Central memory CD8-positive, alpha-beta T cell (primary cell): Measurements from ENCODE around the gene CEP70.
"Not testable (repeated sequence)": the region's sequence is repeated elsewhere in the genome, so short reads cannot be mapped to it uniquely, and the experiment has no call there.

Experiments
- ATAC-seq: fragments of 150-1000 bp; cut with Tn5 transposase; replicated peaks from 2 replicates; pipeline ENCODE4 v1.10.0; 2022; ENCODE audit warnings: mild to moderate bottlenecking, moderate FRiP score, moderate number of reproducible peaks; ENCODE audit not compliant: poor library complexity, severe bottlenecking; ENCODE audit errors: extremely low read depth
- DNase-seq, 2 donors: peaks; one replicate each; pipeline ENCODE4 v3.0.0; 2021; ENCODE audit warnings: low spot score in 2 of 2
- H3K27ac Mint-ChIP-seq: one replicate; pipeline ENCODE4 v1.8.0; 2022; ENCODE audit warnings: low read depth, mild to moderate bottlenecking, moderate library complexity, mixed read lengths
- H3K27me3 Mint-ChIP-seq: one replicate; pipeline ENCODE4 v1.8.0; 2022; ENCODE audit warnings: mixed read lengths
- H3K36me3 Mint-ChIP-seq: one replicate; pipeline ENCODE4 v1.8.0; 2022; ENCODE audit warnings: mild to moderate bottlenecking, moderate library complexity, mixed read lengths; ENCODE audit not compliant: insufficient read depth
- H3K4me1 Mint-ChIP-seq: one replicate; pipeline ENCODE4 v1.8.0; 2022; ENCODE audit warnings: mixed read lengths
- H3K4me3 Mint-ChIP-seq: one replicate; pipeline ENCODE4 v1.8.0; 2022; ENCODE audit warnings: mild to moderate bottlenecking, moderate library complexity, mixed read lengths
- H3K9me3 Mint-ChIP-seq: one replicate; pipeline ENCODE4 v1.8.0; 2022; ENCODE audit warnings: mixed read lengths

The CEP70 gene

DNA sequence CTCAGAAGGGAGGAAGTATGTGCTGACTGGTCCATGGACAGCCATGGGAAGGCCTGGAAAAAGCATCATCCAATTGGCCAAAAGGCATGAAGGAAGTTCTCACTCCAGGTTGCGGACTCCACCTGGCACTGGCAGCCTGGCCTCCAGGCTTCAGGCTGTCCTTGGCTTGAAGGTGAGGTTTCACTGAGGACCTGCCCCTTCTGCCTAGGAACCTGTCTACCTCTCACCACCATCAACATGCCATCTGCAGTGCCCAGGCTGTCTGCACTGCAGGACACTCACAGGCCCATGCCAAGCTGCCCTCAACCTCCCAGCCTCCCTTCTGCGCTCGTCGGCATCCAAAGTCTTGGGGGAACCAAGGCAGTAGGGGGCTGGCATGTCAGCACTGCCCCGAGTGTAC is 51.1 kb downstream of the CEP70 start:
- DNase-seq, result no peak
- Mint-ChIP-seq H3K4me1 (no peaks in the 10 kb centered on the region), H3K27ac (no peak overlapping the region), H3K27me3 (no peaks in the 10 kb centered on the region), H3K36me3 (peaks cover 7% of the 10 kb centered on the region), H3K4me3 (no peak overlapping the region), H3K9me3 (peaks cover 21% of the 10 kb centered on the region)
- no peak for ATAC-seq

GRCh38 chr3:138539352-138539751 is 54.7 kb downstream of the CEP70 start:
- DNase-seq, result no peak

GRCh38 chr3:138521445-138521844 is 72.6 kb downstream of the CEP70 start:
- not testable (repeated sequence) for ATAC-seq, H3K4me1 Mint-ChIP-seq, H3K27ac Mint-ChIP-seq, DNase-seq, H3K27me3 Mint-ChIP-seq, H3K36me3 Mint-ChIP-seq, H3K4me3 Mint-ChIP-seq, H3K9me3 Mint-ChIP-seq

More at GRCh38 chr3:138539352-138539751, 54.7 kb downstream of the CEP70 start:
- Mint-ChIP-seq H3K36me3 (peaks cover 2% of the 10 kb centered on the region), H3K9me3 (peaks cover 7% of the 10 kb centered on the region), H3K27me3 (no peaks in the 10 kb centered on the region), H3K27ac (no peak overlapping the region), H3K4me3 (no peak overlapping the region), H3K4me1 (no peaks in the 10 kb centered on the region)
- no peak for ATAC-seq

- no peaks in the 10 kb centered on the region for H3K27me3 Mint-ChIP-seq
- H3K4me1 Mint-ChIP-seq, result no peaks in the 10 kb centered on the region
- H3K4me3 Mint-ChIP-seq, result no peak overlapping the region
- no peak overlapping the region for H3K27ac Mint-ChIP-seq
- DNase-seq, result no peak
- ATAC-seq, result no peak
- H3K9me3 Mint-ChIP-seq, result no peaks in the 10 kb centered on the region
- H3K36me3 Mint-ChIP-seq, result peaks cover 2% of the 10 kb centered on the region
Observed at GRCh38 chr3:138513090-138513843, 80.8 kb downstream of the CEP70 start.

DNA sequence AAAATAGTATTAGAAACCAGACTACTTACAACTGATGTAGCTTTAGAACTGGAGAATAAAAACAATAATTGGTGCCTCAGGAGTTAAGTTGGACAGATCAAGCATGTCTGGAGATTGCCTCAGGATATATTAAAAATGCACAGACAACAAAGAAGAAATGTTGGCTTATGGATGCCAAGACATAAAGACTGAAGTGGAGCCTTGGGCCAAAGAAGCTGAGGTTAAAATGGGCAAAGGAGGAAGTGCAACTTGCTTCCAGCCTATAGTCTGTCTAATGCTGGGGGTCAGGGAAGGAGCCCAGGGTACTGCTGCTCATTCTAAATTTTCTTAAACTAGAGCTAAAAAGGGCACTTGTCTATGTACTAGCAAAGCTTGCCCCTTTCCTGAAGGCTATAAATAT is 82.1 kb downstream of the CEP70 start:
- H3K9me3 Mint-ChIP-seq, result no peaks in the 10 kb centered on the region
- H3K36me3 Mint-ChIP-seq, result peaks cover 4% of the 10 kb centered on the region
- ATAC-seq (no peak), DNase-seq (no peak)
- H3K27me3 Mint-ChIP-seq, result no peaks in the 10 kb centered on the region
- H3K4me1 Mint-ChIP-seq, result no peaks in the 10 kb centered on the region
- no peak overlapping the region for H3K27ac Mint-ChIP-seq
- H3K4me3 Mint-ChIP-seq, result no peak overlapping the region

DNA sequence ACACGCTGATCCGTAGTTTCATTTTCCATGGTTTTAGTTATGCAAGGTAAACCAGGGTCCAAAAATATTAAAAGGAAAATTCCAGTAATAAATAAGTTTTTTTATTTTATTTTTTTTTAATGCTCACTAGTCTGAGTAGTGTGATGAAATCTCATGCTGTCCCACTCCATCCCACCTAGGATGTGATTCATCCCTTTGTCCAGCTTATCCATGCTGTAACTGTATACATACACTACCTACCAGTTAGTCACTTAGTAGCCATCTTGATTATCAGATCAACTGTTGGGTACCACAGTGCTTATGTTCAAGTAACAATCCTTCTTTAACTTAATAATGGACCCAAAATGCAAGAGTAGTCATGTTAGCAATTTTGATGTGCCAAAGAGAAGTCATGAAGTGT is 84.5 kb downstream of the CEP70 start:
- H3K27ac Mint-ChIP-seq, result no peak overlapping the region
- no peaks in the 10 kb centered on the region for H3K4me1 Mint-ChIP-seq
- peaks cover 4% of the 10 kb centered on the region for H3K36me3 Mint-ChIP-seq
- no peaks in the 10 kb centered on the region for H3K27me3 Mint-ChIP-seq
- ATAC-seq (no peak), DNase-seq (no peak)
- no peaks in the 10 kb centered on the region for H3K9me3 Mint-ChIP-seq
- no peak overlapping the region for H3K4me3 Mint-ChIP-seq

- Mint-ChIP-seq H3K4me3 (no peak overlapping the region), H3K27me3 (no peaks in the 10 kb centered on the region), H3K27ac (no peak overlapping the region), H3K4me1 (no peaks in the 10 kb centered on the region), H3K9me3 (no peaks in the 10 kb centered on the region), H3K36me3 (peaks cover 4% of the 10 kb centered on the region)
- DNase-seq (no peak), ATAC-seq (no peak)
Observed at GRCh38 chr3:138507524-138507923, 86.5 kb downstream of the CEP70 start.

GRCh38 chr3:138498991-138499390 is 95.1 kb downstream of the CEP70 start:
- Mint-ChIP-seq H3K27ac (no peak overlapping the region), H3K9me3 (no peaks in the 10 kb centered on the region), H3K4me1 (no peaks in the 10 kb centered on the region), H3K27me3 (no peaks in the 10 kb centered on the region), H3K4me3 (no peak overlapping the region), H3K36me3 (peaks cover 2% of the 10 kb centered on the region)
- DNase-seq (no peak), ATAC-seq (no peak)

DNA sequence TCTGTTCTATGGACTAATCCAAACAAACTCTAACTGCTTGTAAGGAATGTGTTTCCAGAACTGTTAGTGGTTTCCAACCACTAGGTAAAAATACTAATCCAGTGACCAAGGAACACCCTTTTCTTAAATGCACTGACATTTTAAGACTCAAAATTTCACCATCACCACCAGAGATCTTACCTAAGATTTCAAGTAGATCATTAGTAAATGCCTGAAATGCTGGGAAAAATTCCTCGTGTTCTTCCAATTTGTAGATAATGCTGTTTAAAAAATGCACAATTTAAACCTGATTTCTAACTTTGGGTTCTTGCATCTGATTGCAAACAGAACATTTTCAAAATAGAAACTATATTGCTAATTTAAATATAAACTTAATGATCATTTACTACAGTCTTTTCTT is 96.2 kb downstream of the CEP70 start:
- Mint-ChIP-seq H3K4me3 (no peak overlapping the region), H3K27ac (no peak overlapping the region)
- ATAC-seq, result no peak

DNA sequence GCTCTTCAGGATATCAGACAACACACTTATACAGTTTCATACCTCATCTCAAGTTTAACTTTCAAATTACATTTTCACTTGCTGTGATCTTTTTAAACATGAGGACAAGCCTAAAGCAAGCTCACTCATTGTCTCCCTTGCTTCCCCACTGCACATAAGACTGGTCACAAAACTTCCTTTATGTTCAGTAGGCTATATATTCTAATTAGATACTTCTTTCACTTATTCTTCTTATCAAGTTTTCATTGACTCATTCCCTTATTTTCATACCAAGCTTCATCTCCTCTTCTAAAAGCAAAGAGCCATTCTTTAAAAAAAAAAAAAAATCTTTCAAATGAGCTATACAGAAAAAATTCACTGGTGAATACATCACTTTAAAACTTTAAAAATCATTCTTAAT is 97.0 kb downstream of the CEP70 start:
- DNase-seq, result no peak
- no peak for ATAC-seq
- H3K9me3 Mint-ChIP-seq, result peaks cover 2% of the 10 kb centered on the region
- no peak overlapping the region for H3K4me3 Mint-ChIP-seq
- no peaks in the 10 kb centered on the region for H3K27me3 Mint-ChIP-seq
- peaks cover 2% of the 10 kb centered on the region for H3K36me3 Mint-ChIP-seq
- no peak overlapping the region for H3K27ac Mint-ChIP-seq
- no peaks in the 10 kb centered on the region for H3K4me1 Mint-ChIP-seq

More for the DNA sequence above, 96.2 kb downstream of the CEP70 start:
- no peaks in the 10 kb centered on the region for H3K4me1 Mint-ChIP-seq
- DNase-seq, result no peak
- H3K36me3 Mint-ChIP-seq, result peaks cover 2% of the 10 kb centered on the region
- H3K27me3 Mint-ChIP-seq, result no peaks in the 10 kb centered on the region
- no peaks in the 10 kb centered on the region for H3K9me3 Mint-ChIP-seq

- peaks cover 6% of the 10 kb centered on the region for H3K9me3 Mint-ChIP-seq
- DNase-seq (no peak), ATAC-seq (no peak)
- no peaks in the 10 kb centered on the region for H3K27me3 Mint-ChIP-seq
- H3K4me3 Mint-ChIP-seq, result no peak overlapping the region
- H3K4me1 Mint-ChIP-seq, result no peaks in the 10 kb centered on the region
- no peak overlapping the region for H3K27ac Mint-ChIP-seq
- H3K36me3 Mint-ChIP-seq, result peaks cover 2% of the 10 kb centered on the region
Observed at GRCh38 chr3:138496436-138496835, 97.6 kb downstream of the CEP70 start.

GRCh38 chr3:138495638-138496037 is 98.4 kb downstream of the CEP70 start:
- H3K9me3 Mint-ChIP-seq, H3K36me3 Mint-ChIP-seq: not testable (repeated sequence)

DNA sequence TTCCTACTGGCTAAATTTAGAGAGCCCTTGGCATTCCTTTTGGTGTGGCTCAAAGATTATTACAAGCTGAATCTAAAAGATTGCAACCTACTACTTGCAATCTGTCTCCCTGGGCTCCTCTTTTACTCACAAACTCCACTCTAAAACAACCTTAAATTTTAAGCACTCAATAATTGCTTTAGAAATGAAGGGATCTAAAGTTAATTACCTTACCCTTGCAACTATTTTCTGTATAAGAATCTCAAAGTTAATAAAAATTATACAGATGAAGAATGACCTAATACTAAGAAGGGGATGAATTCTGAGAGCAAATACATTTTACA is 99.5 kb downstream of the CEP70 start:
- no peaks in the 10 kb centered on the region for H3K27me3 Mint-ChIP-seq
- ATAC-seq (no peak), DNase-seq (no peak)
- peaks cover 2% of the 10 kb centered on the region for H3K36me3 Mint-ChIP-seq
- no peaks in the 10 kb centered on the region for H3K4me1 Mint-ChIP-seq
- H3K9me3 Mint-ChIP-seq, result peaks cover 6% of the 10 kb centered on the region
- no peak overlapping the region for H3K4me3 Mint-ChIP-seq
- no peak overlapping the region for H3K27ac Mint-ChIP-seq

More at GRCh38 chr3:138495638-138496037, 98.4 kb downstream of the CEP70 start:
- not testable (repeated sequence) for H3K27me3 Mint-ChIP-seq, H3K4me3 Mint-ChIP-seq, ATAC-seq, DNase-seq, H3K4me1 Mint-ChIP-seq, H3K27ac Mint-ChIP-seq
